Measurements from ENCODE around the gene PLA2G15. TPM values are rescaled to one million over a fixed set of nuclear protein-coding genes. Genes with fewer than 3 reads are reported as not detected.
A peak's percentile ranks its signal among the peaks of the same experiment; 100 is the strongest.

The PLA2G15 gene
- total and polyA plus RNA-seq, 5 donors from 2014 or later, result 7.5 to 10.3 (median 9.4) TPM

GRCh38 chr16:68237243-68238028 is 7.7 kb upstream of the PLA2G15 start:
- peak; percentile 64 to 65 for ATAC-seq (ENCODE audit: low read depth in 2 of 2)
- H3K4me3 ChIP-seq (ENCODE audit: low read depth, low read length), result peak overlapping the region; percentile 64
- Mint-ChIP-seq H3K27ac (peak overlapping the region in 2 of 3 donors; percentile 86 to 94), H3K4me3 (peak overlapping the region; percentile 96 to 98 (median 96)), H3K36me3 (no peaks in the 10 kb centered on the region), H3K4me1 (peaks cover 0 to 32% (median 11%) of the 10 kb centered on the region in 4 donors), H3K27me3 (no peaks in the 10 kb centered on the region), H3K9me3 (peaks cover 0 to 2% (median 0%) of the 10 kb centered on the region in 7 donors)
- peak; percentile 81 to 92 (median 88) for DNase-seq
- H3K27me3 ChIP-seq (ENCODE audit: control insufficient read depth, insufficient read depth, low read length), result no peaks in the 10 kb centered on the region
- H3K9me3 ChIP-seq (ENCODE audit: control insufficient read depth in 2 of 2, low read length in 2 of 2), result no peaks in the 10 kb centered on the region
- H3K36me3 ChIP-seq (ENCODE audit: control insufficient read depth, insufficient read depth, low read length), result no peaks in the 10 kb centered on the region
- H3K27ac ChIP-seq (ENCODE audit: insufficient read depth, low read length, poor library complexity, severe bottlenecking), result peak overlapping the region; percentile 66
- H3K4me1 ChIP-seq (ENCODE audit: control insufficient read depth, insufficient read depth, low read length, poor library complexity, severe bottlenecking), result peaks cover 32% of the 10 kb centered on the region

GRCh38 chr16:68238029-68238345 is 7.2 kb upstream of the PLA2G15 start:
- peak overlapping the region; percentile 96 to 98 (median 96) for H3K4me3 Mint-ChIP-seq
- H3K9me3 Mint-ChIP-seq, result peaks cover 0 to 2% (median 0%) of the 10 kb centered on the region in 7 donors
- H3K4me3 ChIP-seq (ENCODE audit: low read depth, low read length), result peak overlapping the region; percentile 64
- DNase-seq, result no peak
- H3K9me3 ChIP-seq (ENCODE audit: control insufficient read depth in 2 of 2, low read length in 2 of 2), result no peaks in the 10 kb centered on the region
- H3K36me3 ChIP-seq (ENCODE audit: control insufficient read depth, insufficient read depth, low read length), result no peaks in the 10 kb centered on the region
- peak; percentile 1 to 4 for ATAC-seq (ENCODE audit: low read depth in 2 of 2)
- H3K27ac ChIP-seq (ENCODE audit: insufficient read depth, low read length, poor library complexity, severe bottlenecking), result peak overlapping the region; percentile 66
- H3K4me1 ChIP-seq (ENCODE audit: control insufficient read depth, insufficient read depth, low read length, poor library complexity, severe bottlenecking), result peaks cover 32% of the 10 kb centered on the region
- no peaks in the 10 kb centered on the region for H3K27me3 Mint-ChIP-seq
- H3K27ac Mint-ChIP-seq, result peak overlapping the region in 2 of 3 donors; percentile 86 to 94
- H3K36me3 Mint-ChIP-seq, result no peaks in the 10 kb centered on the region
- no peaks in the 10 kb centered on the region for H3K27me3 ChIP-seq (ENCODE audit: control insufficient read depth, insufficient read depth, low read length)
- peaks cover 0 to 32% (median 11%) of the 10 kb centered on the region in 4 donors for H3K4me1 Mint-ChIP-seq

- Histone ChIP-seq H3K36me3 (ENCODE audit: control insufficient read depth, insufficient read depth, low read length) (no peaks in the 10 kb centered on the region), H3K4me3 (ENCODE audit: low read depth, low read length) (no peak overlapping the region), H3K27ac (ENCODE audit: insufficient read depth, low read length, poor library complexity, severe bottlenecking) (no peak overlapping the region), H3K27me3 (ENCODE audit: control insufficient read depth, insufficient read depth, low read length) (no peaks in the 10 kb centered on the region), H3K9me3 (ENCODE audit: control insufficient read depth in 2 of 2, low read length in 2 of 2) (no peaks in the 10 kb centered on the region), H3K4me1 (ENCODE audit: control insufficient read depth, insufficient read depth, low read length, poor library complexity, severe bottlenecking) (peaks cover 42% of the 10 kb centered on the region)
- ATAC-seq (ENCODE audit: low read depth in 2 of 2) (no peak), DNase-seq (no peak)
- Mint-ChIP-seq H3K9me3 (peaks cover 0 to 2% (median 0%) of the 10 kb centered on the region in 7 donors), H3K27ac (no peak overlapping the region), H3K4me1 (peaks cover 0 to 43% (median 22%) of the 10 kb centered on the region in 4 donors), H3K4me3 (peak overlapping the region in 2 of 4 donors; percentile 87 to 94), H3K27me3 (no peaks in the 10 kb centered on the region), H3K36me3 (peaks cover 2% of the 10 kb centered on the region)
Measured at GRCh38 chr16:68242085-68242484, 3.1 kb upstream of the PLA2G15 start.

GRCh38 chr16:68242926-68243858 is 2.0 kb upstream of the PLA2G15 start:
- no peaks in the 10 kb centered on the region for H3K9me3 Mint-ChIP-seq
- no peak overlapping the region for H3K27ac Mint-ChIP-seq

GRCh38 chr16:68244481-68244902 is 681 bp upstream of the PLA2G15 start:
- Mint-ChIP-seq H3K4me3 (peak overlapping the region; percentile 94 to 98 (median 97)), H3K27ac (peak overlapping the region in 2 of 3 donors; percentile 49 to 91), H3K4me1 (peaks cover 0 to 40% (median 23%) of the 10 kb centered on the region in 4 donors), H3K9me3 (no peaks in the 10 kb centered on the region), H3K27me3 (no peaks in the 10 kb centered on the region), H3K36me3 (peaks cover 2% of the 10 kb centered on the region)
- no peak for DNase-seq
- Histone ChIP-seq H3K9me3 (ENCODE audit: control insufficient read depth in 2 of 2, low read length in 2 of 2) (no peaks in the 10 kb centered on the region), H3K36me3 (ENCODE audit: control insufficient read depth, insufficient read depth, low read length) (peaks cover 4% of the 10 kb centered on the region), H3K4me3 (ENCODE audit: low read depth, low read length) (peak overlapping the region; percentile 81), H3K27ac (ENCODE audit: insufficient read depth, low read length, poor library complexity, severe bottlenecking) (no peak overlapping the region), H3K4me1 (ENCODE audit: control insufficient read depth, insufficient read depth, low read length, poor library complexity, severe bottlenecking) (peaks cover 28% of the 10 kb centered on the region), H3K27me3 (ENCODE audit: control insufficient read depth, insufficient read depth, low read length) (no peaks in the 10 kb centered on the region)
- ATAC-seq (ENCODE audit: low read depth in 2 of 2), result no peak

More at GRCh38 chr16:68242926-68243858, 2.0 kb upstream of the PLA2G15 start:
- no peaks in the 10 kb centered on the region for H3K27me3 ChIP-seq (ENCODE audit: control insufficient read depth, insufficient read depth, low read length)
- peaks cover 2% of the 10 kb centered on the region for H3K36me3 Mint-ChIP-seq
- H3K4me3 ChIP-seq (ENCODE audit: low read depth, low read length), result no peak overlapping the region
- peaks cover 35% of the 10 kb centered on the region for H3K4me1 ChIP-seq (ENCODE audit: control insufficient read depth, insufficient read depth, low read length, poor library complexity, severe bottlenecking)
- no peaks in the 10 kb centered on the region for H3K9me3 ChIP-seq (ENCODE audit: control insufficient read depth in 2 of 2, low read length in 2 of 2)
- no peak overlapping the region for H3K27ac ChIP-seq (ENCODE audit: insufficient read depth, low read length, poor library complexity, severe bottlenecking)
- no peaks in the 10 kb centered on the region for H3K27me3 Mint-ChIP-seq
- no peaks in the 10 kb centered on the region for H3K36me3 ChIP-seq (ENCODE audit: control insufficient read depth, insufficient read depth, low read length)
- peaks cover 0 to 49% (median 23%) of the 10 kb centered on the region in 4 donors for H3K4me1 Mint-ChIP-seq
- no peak for DNase-seq
- no peak for ATAC-seq (ENCODE audit: low read depth in 2 of 2)
- H3K4me3 Mint-ChIP-seq, result peak overlapping the region; percentile 87 to 97 (median 96)

GRCh38 chr16:68246121-68246520 is 948 bp downstream of the PLA2G15 start:
- DNase-seq (no peak), ATAC-seq (ENCODE audit: low read depth in 2 of 2) (no peak)
- H3K4me1 Mint-ChIP-seq, result peaks cover 0 to 40% (median 24%) of the 10 kb centered on the region in 4 donors
- Histone ChIP-seq H3K4me3 (ENCODE audit: low read depth, low read length) (peak overlapping the region; percentile 74), H3K27ac (ENCODE audit: insufficient read depth, low read length, poor library complexity, severe bottlenecking) (no peak overlapping the region), H3K27me3 (ENCODE audit: control insufficient read depth, insufficient read depth, low read length) (no peaks in the 10 kb centered on the region), H3K36me3 (ENCODE audit: control insufficient read depth, insufficient read depth, low read length) (peaks cover 10% of the 10 kb centered on the region), H3K4me1 (ENCODE audit: control insufficient read depth, insufficient read depth, low read length, poor library complexity, severe bottlenecking) (peaks cover 21% of the 10 kb centered on the region), H3K9me3 (ENCODE audit: control insufficient read depth in 2 of 2, low read length in 2 of 2) (no peaks in the 10 kb centered on the region)
- peaks cover 7% of the 10 kb centered on the region for H3K36me3 Mint-ChIP-seq
- peak overlapping the region; percentile 94 to 98 (median 97) for H3K4me3 Mint-ChIP-seq
- peak overlapping the region in 2 of 3 donors; percentile 40 to 91 for H3K27ac Mint-ChIP-seq
- no peaks in the 10 kb centered on the region for H3K9me3 Mint-ChIP-seq
- H3K27me3 Mint-ChIP-seq, result no peaks in the 10 kb centered on the region

GRCh38 chr16:68246666-68247065 is 1.5 kb downstream of the PLA2G15 start:
- Histone ChIP-seq H3K4me1 (ENCODE audit: control insufficient read depth, insufficient read depth, low read length, poor library complexity, severe bottlenecking) (peaks cover 21% of the 10 kb centered on the region), H3K27ac (ENCODE audit: insufficient read depth, low read length, poor library complexity, severe bottlenecking) (no peak overlapping the region), H3K36me3 (ENCODE audit: control insufficient read depth, insufficient read depth, low read length) (peaks cover 10% of the 10 kb centered on the region), H3K4me3 (ENCODE audit: low read depth, low read length) (no peak overlapping the region), H3K9me3 (ENCODE audit: control insufficient read depth in 2 of 2, low read length in 2 of 2) (no peaks in the 10 kb centered on the region), H3K27me3 (ENCODE audit: control insufficient read depth, insufficient read depth, low read length) (no peaks in the 10 kb centered on the region)
- H3K27ac Mint-ChIP-seq, result no peak overlapping the region
- peaks cover 0 to 40% (median 24%) of the 10 kb centered on the region in 4 donors for H3K4me1 Mint-ChIP-seq
- DNase-seq (no peak), ATAC-seq (ENCODE audit: low read depth in 2 of 2) (no peak)
- peak overlapping the region; percentile 83 to 97 (median 96) for H3K4me3 Mint-ChIP-seq
- H3K9me3 Mint-ChIP-seq, result no peaks in the 10 kb centered on the region
- no peaks in the 10 kb centered on the region for H3K27me3 Mint-ChIP-seq
- H3K36me3 Mint-ChIP-seq, result peaks cover 11% of the 10 kb centered on the region

Data from CD4-positive, CD25-positive, alpha-beta regulatory T cell (primary cell).